ENCODE results near the gene THSD7A.

DNA sequence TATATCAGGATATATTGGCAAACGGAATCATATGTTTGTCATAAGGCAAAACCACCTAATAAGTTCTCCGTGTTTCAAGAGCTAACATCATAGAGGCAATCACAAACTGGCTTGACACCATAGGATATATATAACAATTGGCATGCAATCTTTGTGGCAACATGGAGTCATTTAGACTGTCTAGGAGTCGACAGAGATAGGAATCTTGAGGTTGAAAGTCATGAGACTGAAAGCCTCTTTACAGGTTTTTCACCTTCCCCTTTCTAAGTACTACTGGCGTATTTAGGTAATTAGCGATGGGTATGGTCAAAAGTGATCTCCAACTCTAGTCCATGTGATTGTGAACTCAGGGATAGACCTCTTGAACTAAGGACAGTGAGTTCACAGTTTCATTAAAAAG lies 63.7 kb downstream of the THSD7A start:
- TF ChIP-seq JUND (IDR thresholded peaks at IDR 0.05; ENCODE audit: borderline replicate concordance, low read depth, low read length) = no peak
- TF ChIP-seq JUND (tag; IDR thresholded peaks at IDR 0.05; ENCODE audit: borderline replicate concordance, low read depth, low read length) = no peak
- no peak for TF ChIP-seq ZNF146 (CRISPR knock-in tag; IDR thresholded peaks at IDR 0.05; ENCODE audit: unreplicated experiment)
- no peak for TF ChIP-seq TGIF2 (CRISPR knock-in tag; IDR thresholded peaks at IDR 0.05)
- no peak for TF ChIP-seq POLR2A (conservative IDR thresholded peaks at IDR 0.05)
- no peak for TF ChIP-seq NR1H2 (CRISPR knock-in tag; IDR thresholded peaks at IDR 0.05)
- TF ChIP-seq, protein P1, sequence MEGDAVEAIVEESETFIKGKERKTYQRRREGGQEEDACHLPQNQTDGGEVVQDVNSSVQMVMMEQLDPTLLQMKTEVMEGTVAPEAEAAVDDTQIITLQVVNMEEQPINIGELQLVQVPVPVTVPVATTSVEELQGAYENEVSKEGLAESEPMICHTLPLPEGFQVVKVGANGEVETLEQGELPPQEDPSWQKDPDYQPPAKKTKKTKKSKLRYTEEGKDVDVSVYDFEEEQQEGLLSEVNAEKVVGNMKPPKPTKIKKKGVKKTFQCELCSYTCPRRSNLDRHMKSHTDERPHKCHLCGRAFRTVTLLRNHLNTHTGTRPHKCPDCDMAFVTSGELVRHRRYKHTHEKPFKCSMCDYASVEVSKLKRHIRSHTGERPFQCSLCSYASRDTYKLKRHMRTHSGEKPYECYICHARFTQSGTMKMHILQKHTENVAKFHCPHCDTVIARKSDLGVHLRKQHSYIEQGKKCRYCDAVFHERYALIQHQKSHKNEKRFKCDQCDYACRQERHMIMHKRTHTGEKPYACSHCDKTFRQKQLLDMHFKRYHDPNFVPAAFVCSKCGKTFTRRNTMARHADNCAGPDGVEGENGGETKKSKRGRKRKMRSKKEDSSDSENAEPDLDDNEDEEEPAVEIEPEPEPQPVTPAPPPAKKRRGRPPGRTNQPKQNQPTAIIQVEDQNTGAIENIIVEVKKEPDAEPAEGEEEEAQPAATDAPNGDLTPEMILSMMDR (IDR thresholded peaks at IDR 0.05 in 2 of 3, conservative IDR thresholded peaks at IDR 0.05 in 1 of 3; ENCODE audit: insufficient read depth in 2 of 3, low read depth in 1 of 3, low read length in 3 of 3) = no peak
- TF ChIP-seq HCFC1 (IDR thresholded peaks at IDR 0.05; ENCODE audit: low read depth, low read length) = no peak
- no peak for TF ChIP-seq FOXK2 (conservative IDR thresholded peaks at IDR 0.05 in 1 of 2, IDR thresholded peaks at IDR 0.05 in 1 of 2; ENCODE audit: low read depth in 2 of 2)
- no peak for TF ChIP-seq DACH1 (IDR thresholded peaks at IDR 0.05; ENCODE audit: partially characterized antibody)
- TF ChIP-seq HDAC2 (IDR thresholded peaks at IDR 0.05) = no peak
- no peak for TF ChIP-seq HIVEP1 (CRISPR knock-in tag; IDR thresholded peaks at IDR 0.05)
